Stimulated activated CD4-positive, alpha-beta T cell treated with anti-CD3 and anti-CD28 coated beads, TNF-alpha, amount 100 ng/mL, for 4 hours (primary cell): ENCODE data around the gene PAPPA.

Source experiments
- DNase-seq, 3 experiments: peaks; one replicate each; pipeline ENCODE4 v3.0.0-alpha.2; 2020; ENCODE audit warnings: low read depth in 3 of 3

The PAPPA gene

DNA sequence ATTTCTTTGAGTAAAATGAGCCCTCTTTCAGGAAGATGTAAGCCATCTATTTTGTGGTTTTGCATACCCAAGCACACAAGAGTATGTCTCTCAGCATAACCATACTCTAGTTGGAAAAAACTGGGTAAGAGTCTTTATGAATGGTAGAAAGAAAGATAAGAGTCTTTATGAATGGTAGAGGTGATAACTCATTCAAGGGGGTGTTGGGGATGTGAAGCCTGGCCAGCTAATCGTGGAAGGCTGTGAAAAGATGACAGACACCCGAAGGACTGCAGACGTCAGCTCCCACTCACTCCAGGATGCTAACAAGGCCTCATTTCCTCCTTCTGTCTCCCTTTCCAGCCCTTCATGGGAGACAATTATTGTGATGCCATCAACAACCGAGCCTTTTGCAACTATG lies 228.5 kb downstream of the PAPPA start:
- DNase-seq = no peak

GRCh38 chr9:116383133-116383532 lies 229.5 kb downstream of the PAPPA start:
- no peak for DNase-seq

- DNase-seq = no peak
Observed at GRCh38 chr9:116383936-116384335, 230.3 kb downstream of the PAPPA start.

- DNase-seq = no peak
Observed at GRCh38 chr9:116387934-116388698, 234.5 kb downstream of the PAPPA start.

DNA sequence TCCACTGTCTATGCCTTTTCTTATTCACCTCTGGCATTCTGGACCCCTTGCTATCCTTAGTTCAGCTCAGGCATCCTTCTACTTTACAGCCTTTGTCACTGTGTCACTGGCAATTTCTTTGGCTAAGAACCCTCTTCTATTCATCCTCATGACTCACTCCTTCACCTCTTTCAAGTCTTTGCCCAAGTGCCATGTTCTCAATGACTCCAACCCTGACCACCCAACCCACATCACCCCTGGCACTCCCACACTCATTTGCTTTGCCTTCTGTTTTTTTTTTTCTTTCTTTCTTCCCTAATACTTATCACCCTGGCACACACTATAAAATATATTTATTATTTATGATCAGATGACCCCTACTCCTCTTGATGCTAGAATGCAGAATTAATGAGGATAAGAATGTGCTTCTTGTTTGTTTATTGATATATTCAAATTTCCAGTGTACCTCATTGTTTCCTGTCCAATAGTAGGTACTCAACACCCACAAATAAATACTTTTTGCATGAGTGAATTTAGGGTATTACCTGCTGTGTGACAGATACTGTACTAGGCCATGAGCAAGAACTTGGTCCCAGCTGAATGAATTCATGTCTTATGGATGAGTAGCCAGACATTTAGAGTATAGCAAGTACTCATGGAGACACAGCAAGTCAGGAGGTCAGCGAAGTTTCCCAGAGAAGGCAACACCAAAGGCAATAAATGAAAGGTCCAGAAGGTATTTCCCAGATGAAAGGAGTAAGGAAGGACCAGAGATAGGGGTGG lies 236.1 kb downstream of the PAPPA start:
- no peak for DNase-seq

GRCh38 chr9:116390303-116391228 lies 237.0 kb downstream of the PAPPA start:
- no peak for DNase-seq

DNA sequence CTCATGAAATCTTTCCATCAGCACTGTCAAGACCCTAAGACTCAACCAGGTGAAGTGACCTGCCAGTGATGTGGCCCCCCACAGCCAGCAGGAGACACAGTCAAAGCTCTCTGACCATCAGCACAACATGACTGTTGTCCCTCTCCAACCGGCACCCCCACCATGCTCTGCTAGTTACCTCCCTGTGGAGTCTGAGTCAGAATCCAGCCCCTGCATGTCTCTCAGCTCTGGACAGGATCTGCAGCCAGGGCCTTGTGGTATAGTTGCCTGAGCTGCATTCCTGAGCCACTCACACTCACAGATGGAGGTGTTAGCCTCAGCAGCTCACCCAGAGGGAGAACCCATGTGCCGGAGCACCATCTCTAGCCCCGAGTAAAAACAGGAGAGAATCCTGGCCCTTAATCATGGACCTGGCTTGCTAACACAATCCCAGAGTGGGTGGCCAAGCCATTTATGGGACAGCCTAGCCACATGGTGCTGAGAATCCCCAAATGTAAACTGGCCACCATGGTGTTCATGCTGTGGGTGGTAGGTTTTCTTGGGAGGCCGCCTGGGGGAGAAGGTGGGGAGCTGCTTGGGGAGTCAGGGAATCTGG lies 237.8 kb downstream of the PAPPA start:
- no peak for DNase-seq

DNA sequence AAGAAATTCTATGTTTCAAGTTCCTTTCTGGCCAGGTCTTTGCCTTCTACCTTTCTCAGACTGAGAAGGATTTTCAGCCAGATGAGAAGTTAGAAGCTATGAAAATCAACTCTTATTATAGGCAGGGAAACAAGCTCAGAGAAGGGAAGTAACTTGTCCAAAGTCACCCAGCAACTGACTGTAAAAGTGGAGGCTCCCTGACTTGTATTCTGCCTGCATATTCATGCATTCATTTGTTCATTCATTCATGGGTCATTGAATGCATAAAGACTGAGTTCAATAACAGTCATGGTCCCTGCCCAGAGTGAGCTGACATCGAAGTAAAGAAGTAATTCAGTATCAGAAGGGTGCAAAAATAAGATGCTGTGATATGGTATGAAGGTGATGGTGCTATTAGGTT lies 239.6 kb downstream of the PAPPA start:
- no peak for DNase-seq

DNA sequence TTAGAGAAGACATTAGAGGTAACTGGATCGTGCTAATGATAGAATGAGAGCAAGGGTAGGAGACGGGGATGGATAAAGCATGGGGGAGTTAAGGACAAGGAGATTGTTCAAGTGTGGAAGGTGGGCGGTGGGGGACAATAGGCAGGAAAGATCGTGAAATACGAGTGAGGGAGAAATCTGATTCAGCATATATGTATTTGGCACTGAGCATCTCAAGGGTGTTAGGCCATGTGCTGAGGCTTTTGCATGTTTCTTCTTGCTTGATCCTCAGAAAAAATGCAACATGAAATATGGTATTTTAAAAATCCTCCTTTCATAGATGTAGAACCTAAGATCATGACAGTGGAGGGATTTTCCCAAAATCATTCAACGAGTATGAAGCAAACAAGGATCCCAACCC lies 240.5 kb downstream of the PAPPA start:
- no peak for DNase-seq

GRCh38 chr9:116394894-116395698 lies 241.5 kb downstream of the PAPPA start:
- DNase-seq = no peak

DNA sequence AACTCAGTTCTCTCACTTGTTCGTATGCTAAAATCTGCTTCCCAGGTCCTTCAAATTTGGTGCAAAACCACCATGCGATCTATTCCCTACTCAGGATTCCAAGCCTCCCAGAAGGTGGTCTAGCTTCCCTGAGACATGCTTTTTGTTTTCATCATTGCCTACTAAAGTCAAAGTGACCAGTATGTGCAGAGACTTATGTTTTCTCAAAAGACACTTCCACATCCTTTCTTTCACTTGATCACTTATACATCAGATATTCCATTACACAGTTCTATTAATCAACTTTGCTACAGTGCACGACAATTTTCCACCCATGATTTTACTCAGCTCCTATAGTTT lies 242.1 kb downstream of the PAPPA start:
- DNase-seq = no peak

DNA sequence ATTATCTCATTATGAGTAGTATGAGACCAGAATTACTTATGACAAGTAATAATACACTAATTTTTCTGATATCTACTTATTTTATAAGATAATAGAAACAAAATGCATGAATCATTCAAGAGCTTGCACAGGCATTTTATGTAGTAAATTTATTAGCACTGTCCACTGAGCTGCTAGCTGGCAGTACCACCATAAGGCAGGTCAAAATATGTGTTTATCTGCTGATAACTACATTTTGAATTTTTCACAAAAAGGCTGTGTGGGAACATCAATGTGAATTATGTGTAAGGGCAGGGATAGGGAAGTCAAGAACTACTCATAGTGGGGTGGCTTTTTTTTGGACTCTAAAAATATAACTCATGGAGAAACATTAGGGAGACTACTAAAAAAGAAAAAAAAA lies 249.6 kb downstream of the PAPPA start:
- DNase-seq = no peak

DNA sequence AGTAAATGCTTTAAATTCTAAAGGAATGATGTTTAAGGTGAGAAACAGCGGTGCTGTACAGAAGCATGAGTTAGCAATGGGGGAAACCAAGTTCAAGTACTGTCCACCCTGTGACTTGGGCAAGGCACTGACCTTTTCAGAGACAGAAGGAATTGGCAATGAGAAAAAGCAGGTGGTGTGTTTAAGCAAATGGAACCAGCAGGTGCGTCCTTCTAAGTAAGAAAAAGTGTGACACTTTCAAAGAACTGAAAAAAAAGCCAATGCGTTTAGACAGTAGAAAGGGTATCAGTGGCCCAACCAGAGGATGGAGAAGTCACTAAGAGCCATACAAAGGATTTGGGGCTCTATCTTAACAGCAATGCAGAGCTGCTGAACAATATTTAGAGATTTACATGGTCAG lies 250.6 kb downstream of the PAPPA start:
- no peak for DNase-seq

DNA sequence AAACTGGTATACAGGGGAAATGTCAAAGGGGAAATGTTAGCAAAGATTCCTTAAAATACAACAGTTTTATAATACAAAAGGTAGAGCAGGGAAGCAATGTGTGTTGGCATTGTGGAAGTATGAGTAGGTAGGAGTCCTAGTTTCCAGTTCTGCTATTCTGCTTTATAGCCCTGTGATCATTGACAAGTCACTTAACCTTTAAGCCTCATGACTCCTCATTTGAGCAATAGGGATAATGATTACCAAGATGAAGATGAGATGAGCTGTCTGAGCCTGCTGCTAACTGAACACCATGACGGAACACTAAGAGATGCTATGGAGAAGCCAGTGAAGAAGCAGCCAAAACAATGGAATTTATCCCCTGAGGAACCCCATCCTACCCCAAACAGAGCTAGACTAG lies 251.7 kb downstream of the PAPPA start:
- DNase-seq = no peak

GRCh38 chr9:116406469-116406868 lies 252.9 kb downstream of the PAPPA start:
- no peak for DNase-seq

- DNase-seq = no peak
Observed at GRCh38 chr9:116409129-116409528, 255.5 kb downstream of the PAPPA start.

GRCh38 chr9:116409638-116410037 lies 256.0 kb downstream of the PAPPA start:
- DNase-seq = no peak

GRCh38 chr9:116411506-116411905 lies 257.9 kb downstream of the PAPPA start:
- no peak for DNase-seq

DNA sequence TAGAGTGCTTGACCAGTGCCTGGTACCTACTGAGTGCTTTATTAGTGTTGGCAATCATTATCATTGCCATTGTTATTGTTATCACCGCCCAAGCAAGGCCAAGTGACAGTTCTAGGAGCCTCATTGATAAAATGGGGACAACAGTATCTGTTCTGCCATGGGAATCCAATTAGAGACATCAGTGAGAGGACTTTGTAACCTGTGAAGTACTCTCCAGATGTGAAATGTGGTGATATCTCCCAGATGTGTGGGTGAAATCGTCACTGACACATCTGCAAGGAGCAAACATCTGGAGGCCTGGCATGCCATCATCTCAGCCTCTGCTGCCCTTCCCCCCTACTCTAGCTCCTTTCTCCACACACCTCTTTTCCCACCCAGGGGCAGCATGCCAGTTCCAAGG lies 260.8 kb downstream of the PAPPA start:
- DNase-seq = no peak

DNA sequence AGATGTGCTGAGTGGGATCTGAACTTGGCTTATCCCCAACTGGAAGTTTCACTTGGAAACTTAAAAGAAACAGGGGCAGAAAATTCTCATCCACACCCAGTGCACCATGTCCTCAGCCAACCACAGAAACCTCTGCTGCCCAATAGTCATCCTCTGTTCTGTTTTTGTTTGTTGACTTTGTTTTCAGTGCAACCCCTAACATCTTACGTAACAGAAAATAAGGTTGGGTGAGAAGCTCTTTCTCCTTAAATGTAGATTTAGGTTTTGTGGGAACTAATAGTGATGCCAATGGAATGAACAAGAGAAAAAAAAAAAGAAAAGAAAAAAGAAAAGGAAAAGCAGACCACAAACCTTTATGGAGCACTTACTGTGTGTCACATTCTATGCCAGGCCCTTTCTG lies 262.8 kb downstream of the PAPPA start:
- DNase-seq = no peak

DNA sequence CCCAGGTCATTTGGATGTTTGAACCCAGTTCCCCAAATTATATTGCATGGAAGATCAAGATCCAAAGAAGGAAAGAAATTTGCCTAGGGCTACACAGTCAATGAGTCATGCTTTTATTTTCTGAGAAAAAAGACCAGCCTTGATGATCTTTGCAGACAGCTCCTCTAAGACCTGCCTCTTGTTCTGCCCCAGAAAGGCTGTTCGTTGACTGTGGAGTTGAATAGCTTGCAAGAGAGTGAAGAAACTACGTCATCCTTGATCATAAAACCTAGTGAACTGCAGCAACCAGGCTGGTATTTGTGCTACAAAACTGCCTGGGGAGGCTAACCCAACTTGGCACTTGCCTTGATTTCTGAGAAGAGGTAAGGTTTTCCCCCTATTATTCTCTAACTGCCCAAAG lies 263.9 kb downstream of the PAPPA start:
- no peak for DNase-seq
